Karpas-422 (cell line): Measurements from ENCODE around the gene CCKAR. TPM values are rescaled to one million over a fixed set of nuclear protein-coding genes. Genes with fewer than 3 reads are reported as not detected.
A peak's percentile ranks its signal among the peaks of the same experiment; 100 is the strongest.
"Not testable (repeated sequence)": the region's sequence is repeated elsewhere in the genome, so short reads cannot be mapped to it uniquely, and the experiment has no call there.

Experiments used
- DNase-seq: peaks from one replicate; pipeline ENCODE4 v3.0.0-alpha.2; 2015
- H2AFZ ChIP-seq: fragments of 200-600 bp; sonication (generic); 2 replicates; pipeline ENCODE4 v1.6.1; 2014; ENCODE audit warnings: antibody characterized with exemption, low read length, mixed read lengths
- H3K27ac ChIP-seq: fragments of 200-600 bp; sonication (generic); 2 replicates; pipeline ENCODE4 v1.5.1; 2014; ENCODE audit warnings: mild to moderate bottlenecking, low read length, moderate library complexity
- H3K27me3 ChIP-seq: fragments of 200-600 bp; sonication (generic); 2 replicates; pipeline ENCODE4 v1.6.1; 2014; ENCODE audit warnings: low read length, mixed read lengths
- H3K36me3 ChIP-seq: fragments of 200-600 bp; sonication (generic); 2 replicates; pipeline ENCODE4 v1.6.1; 2014; ENCODE audit warnings: low read length, mixed read lengths; ENCODE audit not compliant: insufficient read depth
- H3K4me1 ChIP-seq: fragments of 200-600 bp; sonication (generic); 2 replicates; pipeline ENCODE4 v1.6.1; 2014; ENCODE audit warnings: mild to moderate bottlenecking, low read length, mixed read lengths
- H3K4me2 ChIP-seq: fragments of 200-600 bp; sonication (generic); 2 replicates; pipeline ENCODE4 v1.6.1; 2014; ENCODE audit warnings: low read length, low read depth, mild to moderate bottlenecking; ENCODE audit not compliant: poor library complexity, severe bottlenecking
- H3K4me3 ChIP-seq: fragments of 200-600 bp; sonication (generic); 2 replicates; pipeline ENCODE4 v1.5.1; 2014; ENCODE audit warnings: mild to moderate bottlenecking, antibody characterized with exemption, low read length, mixed read lengths
- H3K79me2 ChIP-seq: fragments of 200-600 bp; sonication (generic); 2 replicates; pipeline ENCODE4 v1.6.1; 2014; ENCODE audit warnings: mild to moderate bottlenecking, low read length, mixed read lengths
- H3K9ac ChIP-seq: fragments of 200-600 bp; sonication (generic); 2 replicates; pipeline ENCODE4 v1.6.0; 2014; ENCODE audit warnings: low read length
- H3K9me2 ChIP-seq: fragments of 200-600 bp; sonication (generic), shearing (Covaris generic); replicated peaks from 2 replicates; pipeline ENCODE4 v1.6.0; 2014; ENCODE audit warnings: mild to moderate bottlenecking, low read length, moderate library complexity; ENCODE audit not compliant: insufficient read depth
- H3K9me3 ChIP-seq: fragments of 300-700, 200-600 bp; sonication (generic); 2 replicates; pipeline ENCODE4 v1.6.1; 2014; ENCODE audit warnings: low read length, mixed read lengths
- H4K20me1 ChIP-seq: fragments of 200-600 bp; sonication (generic); 2 replicates; pipeline ENCODE4 v1.6.1; 2014; ENCODE audit warnings: mild to moderate bottlenecking, antibody characterized with exemption, low read length, low read depth; ENCODE audit not compliant: insufficient read depth
- total RNA-seq: library from RNA; depleted of rRNA; stranded (reverse); fragments of >200 nt; shearing (Covaris generic); gene quantifications from 2 replicates; pipeline ENCODE4 v1.2.3, GENCODE V29; 2014; ENCODE audit warnings: low replicate concordance

CCKAR gene
- total RNA-seq, 1 experiment from 2014 or later = not detected

- Histone ChIP-seq H4K20me1 (no peaks in the 10 kb centered on the region), H3K9ac (no peak overlapping the region), H3K9me2 (no peaks in the 10 kb centered on the region), H3K4me1 (no peaks in the 10 kb centered on the region), H3K4me3 (no peak overlapping the region), H2AFZ (no peak overlapping the region), H3K27ac (no peak overlapping the region), H3K79me2 (no peaks in the 10 kb centered on the region), H3K27me3 (no peaks in the 10 kb centered on the region), H3K36me3 (no peaks in the 10 kb centered on the region), H3K4me2 (no peak overlapping the region), H3K9me3 (no peaks in the 10 kb centered on the region)
- DNase-seq = no peak
Measured at GRCh38 chr4:26503427-26503826, 13.1 kb upstream of the CCKAR start.

- H2AFZ ChIP-seq, H3K9me3 ChIP-seq, H3K9me2 ChIP-seq, H3K4me3 ChIP-seq, H3K79me2 ChIP-seq, H4K20me1 ChIP-seq, H3K9ac ChIP-seq, H3K27ac ChIP-seq, H3K27me3 ChIP-seq, DNase-seq, H3K4me2 ChIP-seq, H3K36me3 ChIP-seq, H3K4me1 ChIP-seq: not testable (repeated sequence)
Measured at GRCh38 chr4:26500565-26500999, 10.3 kb upstream of the CCKAR start.

- Histone ChIP-seq H3K4me3 (no peak overlapping the region), H3K9me2 (no peaks in the 10 kb centered on the region), H3K27me3 (no peaks in the 10 kb centered on the region), H2AFZ (no peak overlapping the region), H3K4me2 (no peak overlapping the region), H3K27ac (no peak overlapping the region), H3K79me2 (no peaks in the 10 kb centered on the region), H3K36me3 (no peaks in the 10 kb centered on the region), H3K9me3 (no peaks in the 10 kb centered on the region), H3K4me1 (no peaks in the 10 kb centered on the region), H4K20me1 (no peaks in the 10 kb centered on the region), H3K9ac (no peak overlapping the region)
- peak; percentile 21 for DNase-seq
Measured at GRCh38 chr4:26496207-26496783, 6.0 kb upstream of the CCKAR start.

GRCh38 chr4:26493461-26493860 lies 3.2 kb upstream of the CCKAR start:
- no peak overlapping the region for H3K9ac ChIP-seq
- no peaks in the 10 kb centered on the region for H3K9me3 ChIP-seq
- no peaks in the 10 kb centered on the region for H3K36me3 ChIP-seq
- H2AFZ ChIP-seq = no peak overlapping the region
- H3K27ac ChIP-seq = no peak overlapping the region
- DNase-seq = no peak
- no peaks in the 10 kb centered on the region for H3K27me3 ChIP-seq
- no peaks in the 10 kb centered on the region for H4K20me1 ChIP-seq
- H3K4me3 ChIP-seq = no peak overlapping the region
- H3K4me1 ChIP-seq = no peaks in the 10 kb centered on the region
- no peak overlapping the region for H3K4me2 ChIP-seq
- no peaks in the 10 kb centered on the region for H3K79me2 ChIP-seq
- H3K9me2 ChIP-seq = no peaks in the 10 kb centered on the region

- no peak for DNase-seq
- Histone ChIP-seq H3K27me3 (no peaks in the 10 kb centered on the region), H3K36me3 (no peaks in the 10 kb centered on the region), H3K27ac (no peak overlapping the region), H3K9me3 (no peaks in the 10 kb centered on the region), H3K9ac (no peak overlapping the region), H3K79me2 (no peaks in the 10 kb centered on the region), H3K4me2 (no peak overlapping the region), H3K4me1 (no peaks in the 10 kb centered on the region), H2AFZ (no peak overlapping the region), H4K20me1 (no peaks in the 10 kb centered on the region), H3K4me3 (no peak overlapping the region), H3K9me2 (no peaks in the 10 kb centered on the region)
Measured at GRCh38 chr4:26491449-26492170, 1.3 kb upstream of the CCKAR start.

- no peak for DNase-seq
- no peaks in the 10 kb centered on the region for H3K9me3 ChIP-seq
- H3K27ac ChIP-seq = no peak overlapping the region
- H2AFZ ChIP-seq = no peak overlapping the region
- H3K36me3 ChIP-seq = no peaks in the 10 kb centered on the region
- no peaks in the 10 kb centered on the region for H4K20me1 ChIP-seq
- H3K79me2 ChIP-seq = no peaks in the 10 kb centered on the region
- H3K4me2 ChIP-seq = no peak overlapping the region
- no peak overlapping the region for H3K4me3 ChIP-seq
- H3K9ac ChIP-seq = no peak overlapping the region
- no peaks in the 10 kb centered on the region for H3K9me2 ChIP-seq
- H3K4me1 ChIP-seq = no peaks in the 10 kb centered on the region
- no peaks in the 10 kb centered on the region for H3K27me3 ChIP-seq
Measured at GRCh38 chr4:26490960-26491284, 638 bp upstream of the CCKAR start.

- Histone ChIP-seq H3K4me3 (no peak overlapping the region), H3K9me2 (no peaks in the 10 kb centered on the region), H3K36me3 (no peaks in the 10 kb centered on the region), H3K27ac (no peak overlapping the region), H3K79me2 (no peaks in the 10 kb centered on the region), H3K9ac (no peak overlapping the region), H3K4me1 (no peaks in the 10 kb centered on the region), H3K4me2 (no peak overlapping the region), H3K9me3 (no peaks in the 10 kb centered on the region), H3K27me3 (no peaks in the 10 kb centered on the region), H2AFZ (no peak overlapping the region), H4K20me1 (no peaks in the 10 kb centered on the region)
- peak; percentile 12 for DNase-seq
Measured at GRCh38 chr4:26489101-26489985, 941 bp downstream of the CCKAR start.

GRCh38 chr4:26485684-26486083 lies 4.6 kb downstream of the CCKAR start:
- no peak for DNase-seq
- H3K9ac ChIP-seq = no peak overlapping the region
- H3K4me3 ChIP-seq = no peak overlapping the region
- no peak overlapping the region for H3K4me2 ChIP-seq
- no peaks in the 10 kb centered on the region for H3K79me2 ChIP-seq
- H3K27ac ChIP-seq = no peak overlapping the region
- no peaks in the 10 kb centered on the region for H3K27me3 ChIP-seq
- no peaks in the 10 kb centered on the region for H3K36me3 ChIP-seq
- no peak overlapping the region for H2AFZ ChIP-seq
- no peaks in the 10 kb centered on the region for H3K9me3 ChIP-seq
- no peaks in the 10 kb centered on the region for H3K9me2 ChIP-seq
- H3K4me1 ChIP-seq = no peaks in the 10 kb centered on the region
- no peaks in the 10 kb centered on the region for H4K20me1 ChIP-seq
